Measurements from ENCODE around the gene MYO10. TPM values are rescaled to one million over a fixed set of nuclear protein-coding genes. Genes with fewer than 3 reads are reported as not detected.

The MYO10 gene
- polyA plus RNA-seq, 3 donors = 0.23 to 1.1 (median 0.35) TPM

- no peak for DNase-seq
- peaks cover 4 to 8% of the 10 kb centered on the region in 2 donors for H3K4me1 ChIP-seq (ENCODE audit: control insufficient read depth in 1 of 2, insufficient read depth in 2 of 2, low read length in 2 of 2)
- no peak overlapping the region for H3K4me3 ChIP-seq (replicated peaks in 1 of 3; ENCODE audit: low read depth in 2 of 3, low read length in 3 of 3)
- Mint-ChIP-seq H3K36me3 (no peaks in the 10 kb centered on the region), H3K27me3 (ENCODE audit: low read depth in 3 of 3) (peaks cover 0 to 1% (median 0%) of the 10 kb centered on the region in 3 donors), H3K4me1 (peaks cover 12% of the 10 kb centered on the region), H3K9me3 (no peaks in the 10 kb centered on the region), H3K27ac (no peak overlapping the region), H3K4me3 (no peak overlapping the region)
- H3K27ac ChIP-seq (ENCODE audit: low read depth in 1 of 2, low read length in 2 of 2) = no peak overlapping the region
- intact Hi-C loops (cut with micrococcal nuclease) = no loop called here
- H3K79me2 ChIP-seq (ENCODE audit: insufficient read depth, low read length) = no peaks in the 10 kb centered on the region
- H3K36me3 ChIP-seq (replicated peaks in 1 of 2; ENCODE audit: control insufficient read depth in 1 of 2, insufficient read depth in 2 of 2, low read length in 2 of 2) = no peaks in the 10 kb centered on the region
- no peaks in the 10 kb centered on the region for H3K9me3 ChIP-seq (replicated peaks in 1 of 2; ENCODE audit: control insufficient read depth in 1 of 2, insufficient read depth in 1 of 2, low read length in 2 of 2)
- H2AFZ ChIP-seq (ENCODE audit: insufficient read depth, low read depth, low read length, poor library complexity, severe bottlenecking) = no peak overlapping the region
- H3K9ac ChIP-seq (ENCODE audit: insufficient read depth, low read length, poor library complexity, severe bottlenecking) = no peak overlapping the region
- no peak for TF ChIP-seq CTCF (IDR thresholded peaks at IDR 0.05)
- no peak overlapping the region for H3K4me2 ChIP-seq (replicated peaks; ENCODE audit: extremely low read depth, low read length, poor library complexity, severe bottlenecking)
- WGBS (ENCODE audit: insufficient coverage) = 90% methylated on average over 2 of the region's 5 CpGs
- no peaks in the 10 kb centered on the region for H3K27me3 ChIP-seq (ENCODE audit: control insufficient read depth in 2 of 2, insufficient read depth in 2 of 2, low read length in 2 of 2)
- H4K20me1 ChIP-seq (ENCODE audit: insufficient read depth, low read length) = no peaks in the 10 kb centered on the region
Observed at GRCh38 chr5:16732356-16732755, 203.7 kb downstream of the MYO10 start.

- H3K4me3 Mint-ChIP-seq = peak overlapping the region; percentile 37 to 74
- intact Hi-C loops (cut with micrococcal nuclease) = no loop called here
- no peak overlapping the region for H3K27ac ChIP-seq (ENCODE audit: low read depth in 1 of 2, low read length in 2 of 2)
- peaks cover 0 to 1% (median 0%) of the 10 kb centered on the region in 3 donors for H3K27me3 Mint-ChIP-seq (ENCODE audit: low read depth in 3 of 3)
- peaks cover 12% of the 10 kb centered on the region for H3K4me1 Mint-ChIP-seq
- H2AFZ ChIP-seq (ENCODE audit: insufficient read depth, low read depth, low read length, poor library complexity, severe bottlenecking) = peak overlapping the region; percentile 13
- no peaks in the 10 kb centered on the region for H3K36me3 Mint-ChIP-seq
- no peaks in the 10 kb centered on the region for H3K27me3 ChIP-seq (ENCODE audit: control insufficient read depth in 2 of 2, insufficient read depth in 2 of 2, low read length in 2 of 2)
- no peak for TF ChIP-seq CTCF (IDR thresholded peaks at IDR 0.05)
- H3K9me3 Mint-ChIP-seq = peaks cover 0 to 4% (median 0%) of the 10 kb centered on the region in 7 donors
- no peaks in the 10 kb centered on the region for H3K79me2 ChIP-seq (ENCODE audit: insufficient read depth, low read length)
- peak in 1 of 3 donors; percentile 7 for DNase-seq
- no peak overlapping the region for H3K4me3 ChIP-seq (replicated peaks in 1 of 3; ENCODE audit: low read depth in 2 of 3, low read length in 3 of 3)
- no peaks in the 10 kb centered on the region for H4K20me1 ChIP-seq (ENCODE audit: insufficient read depth, low read length)
- H3K9me3 ChIP-seq (replicated peaks in 1 of 2; ENCODE audit: control insufficient read depth in 1 of 2, insufficient read depth in 1 of 2, low read length in 2 of 2) = no peaks in the 10 kb centered on the region
- 6% methylated on average over 8 of the region's 11 CpGs for WGBS (ENCODE audit: insufficient coverage)
- H3K36me3 ChIP-seq (replicated peaks in 1 of 2; ENCODE audit: control insufficient read depth in 1 of 2, insufficient read depth in 2 of 2, low read length in 2 of 2) = no peaks in the 10 kb centered on the region
- peak overlapping the region; percentile 49 for H3K4me2 ChIP-seq (replicated peaks; ENCODE audit: extremely low read depth, low read length, poor library complexity, severe bottlenecking)
- H3K27ac Mint-ChIP-seq = peak overlapping the region in 1 of 7 donors; percentile 45
- H3K4me1 ChIP-seq (ENCODE audit: control insufficient read depth in 1 of 2, insufficient read depth in 2 of 2, low read length in 2 of 2) = peaks cover 4 to 8% of the 10 kb centered on the region in 2 donors
- no peak overlapping the region for H3K9ac ChIP-seq (ENCODE audit: insufficient read depth, low read length, poor library complexity, severe bottlenecking)
Observed at GRCh38 chr5:16727755-16728325, 208.2 kb downstream of the MYO10 start.
